Endodermal cell (in vitro differentiated cells): ENCODE results near the gene TGFBR3L. TPM values are rescaled to one million over a fixed set of nuclear protein-coding genes. Genes with fewer than 3 reads are reported as not detected.

Experiments used
- DNase-seq: peaks from one replicate; pipeline ENCODE4 v3.0.0-alpha.2; 2017
- H3K27ac ChIP-seq: 2 replicates; pipeline ENCODE4 v1.5.1; 2013; ENCODE audit warnings: mild to moderate bottlenecking, low read depth, low read length, moderate library complexity
- H3K27me3 ChIP-seq: 2 replicates; pipeline ENCODE4 v1.6.1; 2013; ENCODE audit warnings: mild to moderate bottlenecking, low read length, moderate library complexity; ENCODE audit not compliant: insufficient read depth, control insufficient read depth, poor library complexity, severe bottlenecking
- H3K36me3 ChIP-seq: 2 replicates; pipeline ENCODE4 v1.7.0; 2013; ENCODE audit warnings: mild to moderate bottlenecking, low read length, moderate library complexity; ENCODE audit not compliant: control insufficient read depth, insufficient read depth
- H3K4me1 ChIP-seq: one replicate; pipeline ENCODE4 v1.7.0; 2013; ENCODE audit warnings: low read length; ENCODE audit not compliant: control insufficient read depth, insufficient read depth
- H3K4me3 ChIP-seq: 2 replicates; pipeline ENCODE4 v1.5.1; 2013; ENCODE audit warnings: mild to moderate bottlenecking, low read length, moderate library complexity
- H3K9ac ChIP-seq: 2 replicates; pipeline ENCODE4 v1.6.1; 2013; ENCODE audit warnings: mild to moderate bottlenecking, low read length, moderate library complexity; ENCODE audit not compliant: poor library complexity, severe bottlenecking; ENCODE audit errors: extremely low read depth
- H3K9me3 ChIP-seq: 2 replicates; pipeline ENCODE4 v1.6.1; 2013; ENCODE audit warnings: mild to moderate bottlenecking, low read length, moderate library complexity; ENCODE audit not compliant: control insufficient read depth
- H3K27ac Mint-ChIP-seq: 2 replicates; pipeline ENCODE4 v1.8.0; 2020; ENCODE audit warnings: mixed read lengths
- H3K27me3 Mint-ChIP-seq: 2 replicates; pipeline ENCODE4 v1.8.0; 2021; ENCODE audit warnings: mild to moderate bottlenecking, mixed read lengths; ENCODE audit not compliant: insufficient read depth
- H3K36me3 Mint-ChIP-seq: 2 replicates; pipeline ENCODE4 v1.8.0; 2020; ENCODE audit warnings: low read depth, mixed read lengths
- H3K4me1 Mint-ChIP-seq: 2 replicates; pipeline ENCODE4 v1.8.0; 2020; ENCODE audit warnings: mixed read lengths
- H3K4me3 Mint-ChIP-seq: 2 replicates; pipeline ENCODE4 v1.8.0; 2020; ENCODE audit warnings: mild to moderate bottlenecking, moderate library complexity, mixed read lengths
- H3K9me3 Mint-ChIP-seq: 2 replicates; pipeline ENCODE4 v1.8.0; 2020; ENCODE audit warnings: mild to moderate bottlenecking, mixed read lengths
- CTCF ChIP-seq: fragments of 200-600 bp; sonication (generic); conservative IDR thresholded peaks from 2 replicates; pipeline ENCODE4 v1.5.0; 2021; ENCODE audit warnings: antibody characterized with exemption, mild to moderate bottlenecking
- WGBS, 2 experiments: methylation state at CpG; one replicate each; pipeline versions ENCODE4 v1.1.5 to v1.1.7; 2013; ENCODE audit warnings: missing lambda C conversion rate in 2 of 2, mixed read lengths in 1 of 2; ENCODE audit not compliant: insufficient coverage in 1 of 2, insufficient read length in 1 of 2; 5-methylcytosine and 5-hydroxymethylcytosine counted together
- total RNA-seq, 2 donors: library from RNA; stranded (reverse); fragmentation: NEBNext Ultra II Directional in 1 of 2; extraction: Animal tissue kit (Norgen Biotek cat#: 25700) in 1 of 2; gene quantifications; 2 replicates in 1 of 2; 3 replicates in 1 of 2; pipeline ENCODE4 v1.2.1, GENCODE V29; 2021

TGFBR3L gene
- total RNA-seq, 2 donors from 2014 or later: 0.84 to 2.2 TPM

GRCh38 chr19:7914099-7914498, 531 bp upstream of the TGFBR3L start:
- Histone ChIP-seq H3K9ac (no peak overlapping the region), H3K36me3 (peaks cover 15% of the 10 kb centered on the region), H3K27ac (no peak overlapping the region), H3K4me1 (no peaks in the 10 kb centered on the region), H3K27me3 (peaks cover 43% of the 10 kb centered on the region), H3K9me3 (no peaks in the 10 kb centered on the region), H3K4me3 (no peak overlapping the region)
- no peak for TF ChIP-seq CTCF
- Mint-ChIP-seq H3K4me3 (no peak overlapping the region), H3K36me3 (peaks cover 17% of the 10 kb centered on the region), H3K4me1 (peaks cover 2% of the 10 kb centered on the region), H3K9me3 (no peaks in the 10 kb centered on the region), H3K27ac (no peak overlapping the region), H3K27me3 (peaks cover 45% of the 10 kb centered on the region)
- DNase-seq: no peak
- 84% methylated on average over 9 of the region's 12 CpGs; no CpG with 5 or more reads in 1 of the 2 experiments for WGBS, 2 experiments

- Mint-ChIP-seq H3K9me3 (no peaks in the 10 kb centered on the region), H3K27ac (no peak overlapping the region), H3K4me1 (peaks cover 6% of the 10 kb centered on the region), H3K4me3 (peak overlapping the region; percentile 53), H3K27me3 (peaks cover 49% of the 10 kb centered on the region), H3K36me3 (peaks cover 16% of the 10 kb centered on the region)
- no peak overlapping the region for H3K27ac ChIP-seq
- H3K9me3 ChIP-seq: no peaks in the 10 kb centered on the region
- no peak for DNase-seq
- no peak overlapping the region for H3K4me3 ChIP-seq
- H3K9ac ChIP-seq: no peak overlapping the region
- 70 to 76% methylated on average over 21 to 24 of the region's 24 CpGs for WGBS, 2 experiments
- H3K36me3 ChIP-seq: peaks cover 11% of the 10 kb centered on the region
- H3K27me3 ChIP-seq: peaks cover 44% of the 10 kb centered on the region
- no peak for TF ChIP-seq CTCF
- H3K4me1 ChIP-seq: no peaks in the 10 kb centered on the region
Observed at GRCh38 chr19:7915250-7916102, 846 bp downstream of the TGFBR3L start.

DNA sequence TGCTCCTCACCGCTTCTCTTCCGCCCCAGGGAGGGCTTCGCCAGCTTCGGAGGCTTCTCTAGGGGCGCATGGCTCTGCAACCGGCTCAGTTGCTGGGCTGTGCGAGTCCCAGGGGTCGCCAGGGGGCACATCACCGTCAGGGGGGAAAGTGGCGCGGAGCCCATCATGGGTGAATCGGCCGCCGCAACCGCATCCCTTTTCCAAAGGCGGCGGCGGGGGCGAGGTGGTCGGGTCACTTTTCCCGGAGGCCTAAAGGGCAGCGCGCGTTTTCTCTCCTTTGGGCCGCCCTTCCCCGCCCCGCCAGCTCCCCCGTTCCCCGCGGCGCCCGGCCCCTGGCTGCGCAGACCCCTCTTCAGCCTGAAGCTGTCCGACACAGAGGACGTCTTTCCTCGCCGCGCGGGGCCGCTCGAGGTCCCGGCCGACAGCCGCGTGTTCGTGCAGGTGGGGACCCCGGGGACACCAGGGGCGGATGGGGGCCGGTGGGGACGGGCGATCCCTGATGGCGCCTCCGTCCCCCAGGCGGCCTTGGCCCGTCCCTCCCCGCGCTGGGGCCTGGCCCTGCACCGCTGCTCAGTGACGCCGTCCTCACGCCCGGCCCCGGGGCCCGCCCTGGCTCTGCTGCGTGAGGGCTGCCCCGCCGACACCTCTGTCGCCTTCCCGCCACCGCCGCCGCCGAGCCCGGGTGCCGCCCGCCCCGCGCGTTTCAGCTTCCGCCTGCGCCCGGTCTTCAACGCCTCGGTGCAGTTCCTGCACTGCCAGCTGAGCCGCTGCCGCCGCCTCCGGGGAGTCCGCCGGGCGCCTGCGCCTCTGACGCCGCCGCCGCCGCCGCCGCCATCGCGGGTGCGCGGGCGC, 1.7 kb downstream of the TGFBR3L start:
- Histone ChIP-seq H3K9ac (no peak overlapping the region), H3K4me3 (no peak overlapping the region), H3K9me3 (no peaks in the 10 kb centered on the region), H3K36me3 (peaks cover 6% of the 10 kb centered on the region), H3K4me1 (peaks cover 4% of the 10 kb centered on the region), H3K27me3 (peaks cover 44% of the 10 kb centered on the region), H3K27ac (no peak overlapping the region)
- peaks cover 11% of the 10 kb centered on the region for H3K36me3 Mint-ChIP-seq
- peak; percentile 85 for DNase-seq
- WGBS, 2 experiments: 1 to 2% methylated on average over 30 to 104 of the region's 104 CpGs
- H3K27ac Mint-ChIP-seq: no peak overlapping the region
- TF ChIP-seq CTCF: peak; percentile 58
- H3K4me3 Mint-ChIP-seq: peak overlapping the region; percentile 53
- H3K4me1 Mint-ChIP-seq: peaks cover 6% of the 10 kb centered on the region
- peaks cover 49% of the 10 kb centered on the region for H3K27me3 Mint-ChIP-seq
- H3K9me3 Mint-ChIP-seq: no peaks in the 10 kb centered on the region
